LoVo (cell line): Measurements from ENCODE around the gene WDR82.
A peak's percentile ranks its signal among the peaks of the same experiment; 100 is the strongest.

ENCODE experiments used
- DNase-seq: peaks from one replicate; pipeline ENCODE4 v3.0.0-alpha.2; 2016; ENCODE audit warnings: low spot score

The WDR82 gene

DNA sequence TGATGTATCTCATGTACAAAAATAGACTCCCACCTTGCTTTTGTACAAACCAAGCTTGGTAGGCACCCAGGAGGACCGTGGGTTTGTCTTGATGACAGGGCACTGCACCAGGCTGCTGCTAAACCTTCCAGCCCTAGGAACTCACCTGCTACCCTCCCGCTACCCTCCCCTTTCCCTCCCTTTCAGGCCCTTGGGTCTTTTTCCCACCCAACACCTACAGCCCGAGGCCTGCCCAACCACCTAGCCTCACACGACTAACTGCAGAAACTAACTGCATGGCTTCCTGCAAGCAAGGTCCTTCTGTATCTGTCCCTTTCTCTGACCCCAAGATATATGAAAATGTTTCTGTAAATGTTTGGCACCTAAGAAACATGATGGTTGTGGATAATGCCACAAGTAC is 21.8 kb downstream of the WDR82 start:
- no peak for DNase-seq

DNA sequence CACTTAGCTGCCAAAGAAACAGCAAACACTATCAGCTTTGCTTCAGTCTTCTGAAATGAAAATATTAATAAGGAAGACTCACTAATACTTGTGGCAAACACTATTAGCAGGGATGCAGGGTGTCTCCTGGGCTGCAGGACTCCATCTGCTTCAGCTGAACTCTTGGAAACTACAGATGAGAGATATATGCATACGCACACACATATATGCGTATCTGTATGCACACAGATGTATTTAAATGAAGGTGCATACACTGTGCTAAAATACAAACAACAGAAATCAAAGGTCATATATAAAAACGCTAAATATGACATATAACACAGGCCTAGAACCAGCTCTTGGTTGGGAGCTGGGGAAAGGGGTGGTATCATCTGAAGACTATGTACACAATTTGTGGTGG is 22.3 kb downstream of the WDR82 start:
- no peak for DNase-seq

DNA sequence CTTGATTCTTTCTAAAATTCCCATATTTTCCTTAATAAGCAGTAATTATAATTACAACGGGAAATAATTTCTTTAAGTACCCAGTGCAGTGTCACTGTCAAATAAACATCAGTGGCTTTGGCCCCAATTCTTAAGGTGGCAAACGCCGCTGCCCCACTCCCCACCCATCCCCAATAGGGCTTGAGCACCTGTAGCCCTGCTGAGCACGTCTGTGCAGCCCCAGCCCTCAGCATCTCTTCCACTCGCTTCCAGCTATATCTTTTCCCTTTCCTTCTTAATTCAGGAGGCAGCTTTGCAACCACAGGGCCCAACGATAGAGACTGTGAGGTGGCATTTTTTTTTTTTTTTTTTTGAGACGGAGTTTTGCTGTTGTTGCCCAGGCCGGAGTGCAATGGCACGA is 23.8 kb downstream of the WDR82 start:
- DNase-seq: no peak

DNA sequence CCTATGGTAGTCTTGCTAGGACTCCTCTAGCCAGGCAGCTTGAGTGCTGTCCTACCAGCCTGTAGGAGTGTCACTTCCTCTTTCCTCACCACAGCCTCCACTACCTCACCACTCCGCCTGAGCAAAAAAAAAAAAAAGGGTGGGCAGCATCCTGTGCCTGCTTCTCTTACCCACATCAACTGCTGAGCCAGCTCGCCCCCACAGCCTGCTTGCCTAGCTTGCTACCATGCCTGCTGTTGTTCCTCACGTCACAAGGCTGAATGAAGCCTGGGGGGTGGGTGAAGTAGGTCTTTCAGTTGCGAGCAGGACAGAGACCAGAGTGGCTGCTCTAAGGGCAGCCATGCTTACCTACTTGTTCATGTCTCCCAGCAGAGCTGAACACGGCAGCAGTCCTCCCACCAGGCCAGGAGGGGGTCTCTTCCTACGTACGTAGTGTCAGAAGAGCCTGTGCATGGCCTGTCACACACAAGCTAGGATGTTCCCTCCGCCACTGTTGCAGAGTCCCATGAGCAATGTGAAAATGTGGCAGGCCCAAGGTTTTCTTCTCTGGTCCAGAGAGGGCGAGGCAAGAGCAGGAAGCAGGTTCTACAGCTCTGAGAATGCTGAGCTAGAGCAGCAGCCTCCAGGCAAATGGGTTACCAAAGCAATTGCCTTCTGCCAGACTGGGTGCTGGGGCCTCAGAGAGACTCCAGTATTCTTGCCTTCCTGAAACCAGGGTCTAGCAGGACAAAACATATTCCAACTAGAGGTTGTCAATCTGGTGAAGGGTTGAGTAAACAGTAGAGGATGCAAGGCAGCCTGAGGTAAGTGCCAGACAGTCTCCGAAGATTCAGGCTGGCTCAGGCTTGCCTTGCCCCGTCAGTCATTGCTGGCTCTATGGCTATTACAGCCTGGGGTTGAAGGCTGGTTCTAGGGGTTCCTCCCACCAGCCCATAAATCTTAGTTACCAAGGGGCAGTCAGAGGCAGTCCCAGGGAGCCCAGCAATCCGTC is 24.8 kb downstream of the WDR82 start:
- no peak for DNase-seq

DNA sequence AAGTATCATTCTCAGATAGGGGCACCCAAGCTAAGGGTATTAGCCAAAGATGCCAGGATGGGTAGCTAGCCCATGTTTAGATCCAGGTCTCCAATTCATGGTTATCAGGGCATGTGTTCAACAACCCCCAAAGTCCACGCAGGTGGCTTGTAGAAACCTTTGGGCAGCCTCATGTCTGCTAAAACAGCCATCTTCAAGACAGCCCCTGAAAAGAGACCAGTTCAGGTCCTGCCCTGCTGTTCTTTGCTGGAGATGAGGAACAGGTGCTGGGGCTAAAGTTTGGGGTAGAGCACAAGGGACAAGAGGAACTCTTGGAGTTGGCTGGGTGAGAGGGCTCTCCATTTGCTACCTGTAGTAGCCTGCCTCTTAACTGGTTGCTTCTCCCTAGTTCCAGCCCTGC is 28.3 kb downstream of the WDR82 start:
- DNase-seq: no peak

DNA sequence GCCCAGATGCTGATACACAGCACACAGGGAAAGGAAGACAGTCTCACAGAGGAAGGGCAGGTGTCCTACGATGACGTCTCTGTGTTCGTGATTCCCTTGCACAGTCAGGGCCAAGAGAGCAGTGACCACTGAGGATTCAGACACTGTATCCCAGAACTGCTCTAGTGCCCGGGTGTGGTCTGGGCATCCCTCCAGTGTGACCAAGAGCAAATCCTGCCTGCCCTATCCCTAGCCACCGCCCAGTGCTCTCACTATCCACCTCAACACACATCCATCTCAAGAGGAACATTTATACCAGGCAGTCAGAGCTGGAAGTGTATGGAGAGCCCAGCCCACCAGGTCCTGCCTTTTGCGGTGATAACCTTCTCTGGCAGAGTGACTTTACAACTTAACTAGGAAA is 28.8 kb downstream of the WDR82 start:
- no peak for DNase-seq

DNA sequence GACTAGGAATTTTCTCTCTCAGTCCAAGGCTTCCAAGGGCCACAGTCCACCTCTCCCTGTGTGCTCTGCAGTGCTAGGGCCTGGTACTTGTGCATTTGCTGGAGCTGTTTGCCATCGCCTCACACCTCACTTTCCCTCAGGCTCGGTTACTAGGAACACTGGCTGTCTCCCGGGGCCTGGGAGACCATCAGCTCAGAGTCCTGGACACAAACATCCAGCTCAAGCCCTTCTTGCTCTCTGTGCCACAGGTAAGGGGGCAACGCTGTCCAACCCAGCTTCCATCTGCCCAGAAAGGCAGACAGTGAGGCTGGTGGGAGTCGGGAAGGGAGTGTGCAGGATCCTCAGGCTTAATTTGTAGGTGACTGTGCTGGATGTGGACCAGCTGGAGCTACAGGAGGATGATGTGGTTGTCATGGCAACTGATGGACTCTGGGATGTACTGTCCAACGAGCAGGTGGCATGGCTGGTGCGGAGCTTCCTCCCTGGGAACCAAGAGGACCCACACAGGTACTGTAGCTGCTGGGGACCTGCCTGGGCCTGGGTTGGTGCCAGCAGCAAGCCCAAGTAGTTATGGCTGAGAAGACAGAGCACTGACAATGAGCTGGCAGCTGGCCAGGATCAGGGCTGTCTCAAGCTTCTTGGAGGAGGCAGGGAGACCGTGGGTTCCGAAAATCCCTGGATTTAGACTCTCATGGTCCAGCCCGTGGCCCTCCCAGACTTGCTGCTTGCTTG is 29.5 kb downstream of the WDR82 start:
- no peak for DNase-seq

DNA sequence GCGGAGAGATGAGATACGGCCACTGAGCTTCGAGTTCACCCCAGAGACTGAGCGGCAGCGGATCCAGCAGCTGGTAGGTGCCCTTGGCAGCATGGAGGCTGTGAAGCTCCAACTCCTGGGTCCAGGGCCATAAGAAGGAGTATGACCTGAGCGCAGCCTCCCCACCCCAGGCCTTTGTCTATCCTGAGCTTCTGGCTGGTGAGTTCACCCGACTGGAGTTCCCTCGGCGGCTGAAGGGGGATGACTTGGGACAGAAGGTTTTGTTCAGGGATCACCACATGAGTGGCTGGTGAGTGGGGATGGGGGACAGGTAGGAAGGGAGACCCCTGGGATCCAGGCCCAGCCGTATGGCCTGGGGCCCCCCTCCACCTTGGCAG is 30.3 kb downstream of the WDR82 start:
- no peak for DNase-seq

DNA sequence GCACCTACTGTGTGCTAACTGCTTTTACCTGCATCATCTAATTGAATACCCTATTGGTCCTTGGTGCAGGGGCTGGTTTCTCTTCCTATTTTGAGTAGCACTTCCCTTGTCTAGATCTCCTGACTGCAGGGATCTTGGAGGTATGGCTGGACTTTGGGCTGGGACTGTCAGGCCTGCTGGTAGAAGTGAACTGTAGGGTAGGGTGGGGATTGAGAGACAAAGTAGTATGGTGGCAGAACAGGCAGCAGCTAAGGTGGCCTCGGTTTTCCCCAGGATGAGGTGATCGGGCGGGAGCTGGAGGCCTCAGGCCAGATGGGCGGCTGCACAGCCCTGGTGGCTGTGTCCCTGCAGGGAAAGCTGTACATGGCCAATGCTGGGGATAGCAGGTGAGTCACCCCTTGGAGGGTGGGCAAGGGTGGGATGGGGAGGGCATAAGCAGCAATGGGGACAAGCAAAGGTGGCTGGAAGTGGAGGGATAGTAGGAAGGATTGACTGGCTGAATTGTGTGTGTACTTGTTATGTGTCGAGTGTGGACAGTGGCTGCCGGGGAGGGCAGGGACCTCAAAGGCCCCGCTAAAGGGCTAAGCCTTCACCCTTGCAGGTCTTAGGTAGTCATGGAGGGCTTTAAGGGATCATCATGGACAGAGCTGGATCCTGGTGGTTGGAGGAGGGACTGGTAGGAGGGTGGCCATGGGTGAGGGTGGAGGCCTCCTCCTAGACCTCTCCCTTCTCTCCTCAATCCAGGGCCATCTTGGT is 30.9 kb downstream of the WDR82 start:
- DNase-seq: no peak

DNA sequence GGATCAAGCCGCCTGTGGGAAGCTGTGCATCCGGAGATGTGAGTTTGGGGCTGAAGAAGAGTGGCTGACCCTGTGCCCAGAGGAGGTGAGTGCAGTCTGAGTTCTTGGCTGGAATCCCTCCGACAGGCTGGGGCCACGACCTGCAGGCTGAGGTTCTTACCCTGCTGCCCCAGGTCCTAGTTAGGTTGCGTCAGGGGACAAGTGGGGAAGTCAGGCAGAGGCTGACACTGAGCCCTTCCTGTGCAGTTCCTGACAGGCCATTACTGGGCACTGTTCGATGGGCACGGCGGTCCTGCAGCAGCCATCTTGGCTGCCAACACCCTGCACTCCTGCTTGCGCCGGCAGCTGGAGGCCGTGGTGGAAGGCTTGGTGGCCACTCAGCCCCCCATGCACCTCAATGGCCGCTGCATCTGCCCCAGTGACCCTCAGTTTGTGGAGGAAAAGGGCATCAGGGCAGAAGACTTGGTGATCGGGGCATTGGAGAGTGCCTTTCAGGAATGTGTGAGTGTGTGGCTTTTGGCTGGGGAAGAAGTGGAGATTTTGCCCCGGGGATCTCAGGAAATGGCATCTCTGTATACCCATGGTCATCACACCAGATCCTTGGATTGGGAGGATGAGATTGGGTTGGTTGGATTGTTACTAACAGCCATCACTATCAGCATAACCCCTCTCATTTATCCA is 31.6 kb downstream of the WDR82 start:
- no peak for DNase-seq

DNA sequence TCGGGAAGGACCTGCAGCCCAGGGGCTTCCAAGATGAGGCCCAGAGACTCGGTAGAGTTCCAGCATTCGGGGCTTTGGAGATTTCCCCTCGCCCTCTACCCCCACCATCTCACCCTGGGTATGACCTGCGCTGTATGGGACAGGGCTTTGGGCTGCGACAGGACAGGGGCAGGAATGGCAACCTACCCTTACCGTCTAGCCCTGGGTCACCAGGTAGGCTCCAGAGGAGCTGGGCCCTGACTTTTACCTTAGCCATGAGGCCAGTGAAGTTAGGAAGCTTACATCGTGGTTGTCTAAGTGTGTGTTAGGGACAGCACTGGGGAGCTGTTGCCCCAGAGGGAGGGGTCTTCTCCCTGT is 32.2 kb downstream of the WDR82 start:
- DNase-seq: no peak

DNA sequence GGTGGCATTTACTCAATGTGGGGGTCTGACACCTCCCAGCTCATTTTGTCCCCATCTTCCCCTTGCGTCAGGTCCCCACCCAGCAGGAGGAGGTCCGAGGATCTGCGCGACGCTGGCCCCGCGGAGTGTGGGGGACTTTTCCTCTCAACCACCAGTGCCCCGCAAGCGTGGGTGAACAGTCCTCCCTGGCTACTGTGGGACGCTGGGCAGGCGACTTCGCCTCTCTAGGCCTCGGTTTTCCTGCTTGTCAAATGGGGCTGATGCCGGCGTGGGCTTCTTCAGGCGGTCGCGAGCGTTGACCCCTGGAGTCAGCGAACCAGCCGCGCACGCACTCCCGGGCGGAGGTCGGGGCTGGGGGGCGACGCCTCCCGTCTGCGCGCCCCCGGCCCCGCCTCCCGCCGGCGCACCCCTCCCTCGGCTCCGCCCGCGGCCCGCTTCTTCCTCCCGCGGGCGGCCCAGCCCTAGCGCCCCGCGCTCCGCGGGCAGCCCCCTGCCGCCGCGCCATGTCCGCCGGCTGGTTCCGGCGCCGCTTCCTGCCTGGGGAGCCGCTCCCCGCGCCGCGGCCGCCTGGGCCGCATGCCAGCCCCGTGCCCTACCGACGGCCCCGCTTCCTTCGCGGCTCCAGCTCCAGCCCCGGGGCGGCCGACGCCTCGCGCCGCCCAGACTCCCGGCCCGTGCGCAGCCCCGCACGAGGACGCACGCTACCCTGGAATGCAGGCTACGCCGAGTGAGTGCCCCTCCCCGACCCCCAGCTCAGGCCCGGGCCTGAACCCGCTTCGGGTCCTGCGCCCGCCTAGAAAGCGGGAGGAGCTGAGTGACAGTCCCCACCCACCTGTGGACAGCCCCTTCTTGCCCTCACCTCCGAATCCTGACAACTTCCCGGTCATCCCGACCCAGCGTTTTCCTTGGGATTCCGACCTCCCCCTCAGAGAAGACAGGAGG is 32.9 kb downstream of the WDR82 start, which contains the start of gene PPM1M:
TSS of gene PPM1M (plus strand) at position 438 of the 942 bp plus-strand sequence. CDS start at position 504, 66 bp downstream.
- peak; percentile 43 for DNase-seq

DNA sequence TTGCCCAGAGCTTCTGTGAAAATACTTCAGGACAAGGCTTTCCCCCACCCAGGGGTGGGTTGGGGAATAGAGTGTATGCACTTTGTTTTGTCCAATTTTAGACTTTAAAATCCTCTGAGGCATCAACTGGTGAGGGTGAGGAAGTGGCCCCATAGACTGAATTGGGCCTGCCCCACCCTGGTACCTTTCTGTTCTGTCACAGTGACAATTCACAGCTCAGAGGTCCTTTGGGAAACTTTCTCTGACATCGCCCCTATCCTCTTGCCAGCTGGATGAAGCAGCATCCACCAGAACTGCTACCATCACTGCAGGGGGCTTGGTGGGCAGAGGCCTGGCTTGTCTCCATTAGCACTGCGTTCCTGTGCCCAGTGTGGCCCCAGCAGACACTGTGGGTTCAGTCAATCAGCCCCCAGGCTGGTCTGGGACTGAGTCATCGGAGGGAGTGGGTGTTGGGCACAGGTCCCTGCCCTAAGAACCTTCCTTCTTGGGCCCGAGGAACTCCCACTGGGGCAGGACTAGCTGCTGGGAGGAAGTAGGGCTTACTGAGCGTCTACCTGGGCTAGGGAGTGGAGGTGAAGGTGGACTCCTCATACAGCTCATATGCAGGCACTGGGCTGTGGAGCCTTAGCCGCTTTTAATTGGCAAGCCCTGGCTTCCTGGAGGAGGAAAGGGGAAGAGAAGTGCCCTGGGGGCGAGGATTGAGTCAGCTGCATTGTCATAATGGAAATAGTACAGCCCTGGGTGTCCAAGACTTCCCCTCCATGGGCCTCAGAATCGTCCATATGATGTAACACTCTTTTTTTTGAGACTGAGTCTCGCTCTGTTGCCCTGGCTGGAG is 34.4 kb downstream of the WDR82 start:
- peak; percentile 28 for DNase-seq

DNA sequence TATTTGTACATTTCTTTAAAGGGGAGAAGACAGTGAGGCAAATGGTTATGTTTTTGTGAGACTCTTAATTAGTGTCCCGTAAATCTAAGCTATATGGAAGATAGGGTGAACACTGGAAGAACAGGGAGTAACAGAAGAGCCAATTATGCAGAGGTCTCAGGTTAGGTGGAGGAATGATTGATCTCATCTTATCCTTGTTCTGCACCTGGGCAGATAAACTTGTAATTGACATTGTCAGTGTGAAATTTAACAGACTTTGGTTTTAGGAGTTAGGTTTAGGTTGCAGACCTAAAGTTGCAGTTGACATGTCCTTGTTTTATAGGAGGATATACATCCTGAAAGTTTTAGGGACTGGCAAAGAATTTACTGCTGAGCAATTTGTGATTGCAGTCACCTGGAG is 36.4 kb downstream of the WDR82 start:
- DNase-seq: no peak

DNA sequence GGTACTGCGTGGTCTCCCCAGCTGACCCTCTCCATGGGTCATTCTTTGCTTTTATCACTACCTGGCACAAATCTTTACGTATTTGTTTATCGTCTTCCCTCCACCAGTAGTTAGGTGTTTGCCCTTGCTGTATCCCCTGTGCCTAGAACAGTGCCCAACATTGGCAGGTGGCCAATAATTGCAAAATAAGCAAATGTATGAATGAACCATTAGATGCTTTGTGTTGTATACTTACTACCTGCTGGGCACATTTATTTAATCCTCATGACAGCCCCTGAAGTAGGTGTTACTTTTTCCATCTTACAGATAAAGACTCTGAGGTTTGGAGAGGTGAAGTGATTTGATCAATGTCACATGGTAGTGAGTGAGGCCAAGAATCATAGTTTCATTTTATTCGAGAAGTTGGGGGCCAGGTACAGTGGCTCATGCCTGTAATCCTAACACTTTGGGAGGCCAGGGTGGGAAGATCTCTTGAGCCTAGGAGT is 37.5 kb downstream of the WDR82 start:
- DNase-seq: no peak

DNA sequence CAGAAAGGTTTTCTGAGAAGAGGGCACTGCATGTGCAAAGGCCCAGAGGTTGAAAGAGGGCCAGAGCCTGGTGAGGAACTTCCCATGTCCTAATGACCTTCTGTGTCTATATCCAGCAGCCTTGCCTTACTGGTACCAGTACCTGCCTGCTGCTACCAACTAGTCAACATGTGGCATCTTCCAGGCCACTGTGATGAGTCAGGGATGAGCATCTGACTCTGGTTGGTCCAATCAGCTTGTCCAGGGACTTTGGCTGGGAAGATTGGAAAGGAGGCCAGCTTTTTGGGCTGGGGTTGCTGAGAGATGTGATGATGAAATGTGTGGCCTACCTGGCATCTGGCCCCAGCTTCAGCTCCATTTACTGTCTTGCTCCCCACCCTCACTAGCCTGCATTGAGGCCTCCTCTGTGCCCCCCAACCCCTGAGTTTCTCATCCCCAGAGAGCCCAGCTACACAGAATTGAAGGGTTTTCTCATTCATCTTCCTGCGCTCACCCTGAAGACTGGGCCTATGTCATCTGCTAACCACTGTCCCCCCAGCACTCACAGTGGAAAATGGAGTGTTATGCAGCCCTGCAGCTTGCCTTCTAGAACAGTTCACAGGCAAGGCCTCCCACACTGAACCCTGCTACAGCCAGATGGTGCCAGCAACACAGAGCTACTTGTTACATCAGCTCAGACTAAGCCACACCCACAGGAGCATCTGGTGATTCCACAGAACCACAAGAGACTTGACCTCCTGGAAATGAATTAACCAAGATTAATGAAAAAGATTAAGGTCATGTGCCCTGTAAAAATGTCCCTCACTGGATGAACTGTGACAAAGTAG is 38.2 kb downstream of the WDR82 start:
- DNase-seq: peak; percentile 49

DNA sequence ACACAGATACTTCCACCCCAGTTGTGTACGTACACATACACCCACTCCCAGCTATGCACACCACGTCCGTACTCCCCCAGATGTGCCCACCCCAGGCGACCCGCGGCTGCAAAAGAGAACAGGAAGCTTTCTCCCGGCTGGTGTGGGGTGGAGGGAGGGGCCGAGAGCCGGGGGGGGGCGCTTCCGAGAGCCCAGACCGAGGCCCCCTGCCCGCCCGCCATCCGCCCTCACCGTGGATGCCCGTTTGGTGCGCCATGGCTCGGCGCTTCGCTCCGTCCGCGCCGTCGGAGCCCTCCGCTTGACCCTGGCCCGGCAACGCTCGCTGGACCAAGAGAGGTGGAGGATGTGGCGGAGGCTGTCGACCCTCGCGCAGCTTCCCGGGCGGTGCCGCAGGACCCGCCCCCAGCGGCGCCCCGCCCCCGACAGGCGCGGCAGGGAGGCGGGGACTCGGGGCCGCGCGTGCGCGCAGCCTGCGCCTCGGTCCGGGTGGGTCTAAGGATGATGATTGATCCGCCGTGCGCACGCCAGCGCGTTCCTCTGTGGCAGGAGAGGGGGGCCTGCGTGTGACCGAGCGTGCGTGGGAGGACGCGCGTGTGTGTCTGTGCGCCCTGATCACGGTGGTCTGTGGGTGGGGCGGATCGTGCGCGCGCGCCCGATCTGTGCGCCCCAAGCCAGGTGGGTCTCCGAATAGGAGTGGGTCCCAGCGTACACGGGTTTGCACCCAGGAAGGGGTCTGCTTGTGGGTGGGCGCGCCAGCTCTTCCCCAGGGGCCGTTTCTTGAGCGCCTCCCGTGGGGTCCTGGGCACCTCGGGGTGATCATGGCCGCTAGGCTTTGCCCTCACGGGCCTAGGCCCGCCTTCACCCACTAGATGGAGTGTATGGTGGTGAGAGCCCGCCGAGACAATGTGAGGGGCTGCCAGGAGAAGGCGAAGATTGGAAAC is 39.4 kb downstream of the WDR82 start, which contains the start of gene TWF2:
TSS of gene TWF2 (minus strand) at position 398 of the 941 bp plus-strand sequence. CDS start at position 256, 142 bp downstream.
- peak; percentile 84 for DNase-seq
